ENCODE data around the gene FAM50A. TPM values are rescaled to one million over a fixed set of nuclear protein-coding genes. Genes with fewer than 3 reads are reported as not detected.

The FAM50A gene
- total and polyA plus RNA-seq, 12 donors: 25.5 to 167 (median 38.9) TPM

DNA sequence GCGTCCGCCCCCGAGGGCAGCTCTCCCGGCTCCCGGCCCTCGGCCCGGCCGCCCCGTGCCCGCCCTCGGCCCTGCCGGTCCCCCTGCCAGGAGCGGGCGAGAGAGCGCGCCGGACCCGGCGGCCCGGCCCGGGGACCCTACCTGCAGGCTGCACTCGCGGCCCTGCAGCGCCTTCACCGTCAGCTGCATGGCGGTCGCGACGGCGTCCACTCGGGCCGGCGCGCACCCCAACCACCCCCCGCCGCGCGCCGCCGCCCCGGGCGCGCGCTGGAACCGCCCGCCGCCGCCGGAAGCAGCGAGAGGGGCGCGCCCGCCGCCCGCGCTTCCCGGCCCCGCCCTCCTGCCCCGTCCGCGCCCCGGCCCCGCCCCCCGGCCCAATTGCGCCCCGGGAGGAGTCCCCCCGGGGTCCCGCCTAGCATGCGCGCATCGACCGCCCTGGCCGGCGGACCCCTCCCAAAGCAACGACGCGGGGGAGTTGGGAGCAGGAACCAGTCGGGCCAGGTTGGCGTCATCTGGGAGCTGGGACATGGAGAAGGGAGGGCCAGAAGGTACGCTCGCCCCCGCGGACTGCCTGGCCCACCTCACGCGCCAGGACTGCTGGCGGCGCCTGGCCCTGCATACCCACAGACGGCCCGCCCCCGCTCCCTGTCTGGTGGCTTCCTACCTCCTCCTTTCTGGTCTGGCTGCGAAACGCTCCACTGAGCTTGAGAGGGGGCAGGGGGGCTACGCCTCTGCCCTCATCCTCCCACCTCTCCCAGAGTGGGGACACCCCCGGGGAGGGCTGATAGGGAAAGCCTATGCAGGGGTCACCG, 42.7 kb downstream of the FAM50A start, which contains the start of gene UBL4A:
Gene UBL4A (minus strand): TSS at position 220 of the 812 bp plus-strand sequence. CDS start 31 bp downstream, at position 189.
- intact Hi-C loops (cut with DNase I): no loop called here

DNA sequence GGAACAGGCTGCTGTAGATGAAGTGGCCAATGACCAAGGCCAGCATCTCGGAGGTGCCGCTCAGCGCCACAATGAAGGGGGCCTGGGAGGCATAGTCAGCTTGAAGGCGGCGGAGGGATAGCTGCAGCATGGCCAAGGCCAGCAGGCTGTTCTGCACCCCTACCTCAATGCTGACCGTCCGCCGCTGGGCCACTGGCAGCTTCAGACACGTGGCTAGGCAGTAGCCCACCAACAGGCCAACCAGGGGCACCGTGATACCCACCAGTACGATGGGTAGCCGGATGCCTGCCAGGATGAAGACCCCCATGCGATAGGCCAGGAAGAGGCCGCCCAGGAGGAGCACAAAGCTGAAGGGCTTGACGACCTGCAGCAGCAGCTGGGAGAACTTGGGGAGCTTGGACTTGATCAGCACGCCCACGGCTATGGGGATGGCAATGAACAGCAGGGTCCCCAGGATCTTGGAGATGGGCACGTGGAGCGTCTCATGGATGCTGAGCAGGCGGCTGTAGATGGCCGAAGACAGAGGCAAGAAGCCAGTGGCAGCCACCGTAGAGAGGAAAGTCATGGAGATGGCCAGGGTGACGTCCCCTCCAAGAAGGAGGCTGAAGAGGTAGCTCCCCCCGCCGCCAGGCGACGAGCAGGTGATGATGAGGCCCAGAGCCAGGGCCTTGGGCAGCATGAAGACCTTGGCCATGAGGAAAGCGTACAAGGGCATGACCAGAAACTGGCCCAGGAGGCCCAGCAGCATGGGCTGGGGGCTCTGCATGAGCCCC, 43.8 kb downstream of the FAM50A start:
- peak overlapping the region in 2 of 10 donors; percentile 48 to 68 for H3K4me3 ChIP-seq
- peak overlapping the region in 6 of 10 donors; percentile 78 to 93 (median 83) for H3K27ac ChIP-seq
- peaks cover 0 to 25% (median 0%) of the 10 kb centered on the region in 9 donors for H3K36me3 ChIP-seq
- no peaks in the 10 kb centered on the region for H3K27me3 ChIP-seq
- H3K9me3 ChIP-seq: peaks cover 0 to 5% (median 0%) of the 10 kb centered on the region in 11 donors
- intact Hi-C loops (cut with DNase I): no loop called here
- TF ChIP-seq, protein P1, sequence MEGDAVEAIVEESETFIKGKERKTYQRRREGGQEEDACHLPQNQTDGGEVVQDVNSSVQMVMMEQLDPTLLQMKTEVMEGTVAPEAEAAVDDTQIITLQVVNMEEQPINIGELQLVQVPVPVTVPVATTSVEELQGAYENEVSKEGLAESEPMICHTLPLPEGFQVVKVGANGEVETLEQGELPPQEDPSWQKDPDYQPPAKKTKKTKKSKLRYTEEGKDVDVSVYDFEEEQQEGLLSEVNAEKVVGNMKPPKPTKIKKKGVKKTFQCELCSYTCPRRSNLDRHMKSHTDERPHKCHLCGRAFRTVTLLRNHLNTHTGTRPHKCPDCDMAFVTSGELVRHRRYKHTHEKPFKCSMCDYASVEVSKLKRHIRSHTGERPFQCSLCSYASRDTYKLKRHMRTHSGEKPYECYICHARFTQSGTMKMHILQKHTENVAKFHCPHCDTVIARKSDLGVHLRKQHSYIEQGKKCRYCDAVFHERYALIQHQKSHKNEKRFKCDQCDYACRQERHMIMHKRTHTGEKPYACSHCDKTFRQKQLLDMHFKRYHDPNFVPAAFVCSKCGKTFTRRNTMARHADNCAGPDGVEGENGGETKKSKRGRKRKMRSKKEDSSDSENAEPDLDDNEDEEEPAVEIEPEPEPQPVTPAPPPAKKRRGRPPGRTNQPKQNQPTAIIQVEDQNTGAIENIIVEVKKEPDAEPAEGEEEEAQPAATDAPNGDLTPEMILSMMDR (IDR thresholded peaks at IDR 0.05): no peak
- H3K4me1 ChIP-seq: peaks cover 0 to 39% (median 27%) of the 10 kb centered on the region in 9 donors
- ATAC-seq (no peak), DNase-seq (no peak)
- WGBS, 2 donors: 93 to 94% methylated on average over 25 to 28 of the region's 28 CpGs

More for the DNA sequence above, 42.7 kb downstream of the FAM50A start, which contains the start of gene UBL4A:
- Histone ChIP-seq H3K4me1 (peaks cover 0 to 39% (median 27%) of the 10 kb centered on the region in 9 donors), H3K36me3 (peaks cover 0 to 25% (median 0%) of the 10 kb centered on the region in 9 donors), H3K4me3 (peak within 1 kb of the TSS; percentile 53 to 85 (median 67)), H3K9me3 (peaks cover 0 to 5% (median 0%) of the 10 kb centered on the region in 11 donors), H3K27me3 (no peaks in the 10 kb centered on the region), H3K27ac (peak within 1 kb of the TSS; percentile 81 to 95 (median 89))
- WGBS, 2 donors: 0% methylated on average over 11 to 59 of the region's 95 CpGs
- TF ChIP-seq, protein P1 (IDR thresholded peaks at IDR 0.05): no peak
- ATAC-seq (peak; percentile 29 to 62 (median 46)), DNase-seq (peak; percentile 47 to 65)

DNA sequence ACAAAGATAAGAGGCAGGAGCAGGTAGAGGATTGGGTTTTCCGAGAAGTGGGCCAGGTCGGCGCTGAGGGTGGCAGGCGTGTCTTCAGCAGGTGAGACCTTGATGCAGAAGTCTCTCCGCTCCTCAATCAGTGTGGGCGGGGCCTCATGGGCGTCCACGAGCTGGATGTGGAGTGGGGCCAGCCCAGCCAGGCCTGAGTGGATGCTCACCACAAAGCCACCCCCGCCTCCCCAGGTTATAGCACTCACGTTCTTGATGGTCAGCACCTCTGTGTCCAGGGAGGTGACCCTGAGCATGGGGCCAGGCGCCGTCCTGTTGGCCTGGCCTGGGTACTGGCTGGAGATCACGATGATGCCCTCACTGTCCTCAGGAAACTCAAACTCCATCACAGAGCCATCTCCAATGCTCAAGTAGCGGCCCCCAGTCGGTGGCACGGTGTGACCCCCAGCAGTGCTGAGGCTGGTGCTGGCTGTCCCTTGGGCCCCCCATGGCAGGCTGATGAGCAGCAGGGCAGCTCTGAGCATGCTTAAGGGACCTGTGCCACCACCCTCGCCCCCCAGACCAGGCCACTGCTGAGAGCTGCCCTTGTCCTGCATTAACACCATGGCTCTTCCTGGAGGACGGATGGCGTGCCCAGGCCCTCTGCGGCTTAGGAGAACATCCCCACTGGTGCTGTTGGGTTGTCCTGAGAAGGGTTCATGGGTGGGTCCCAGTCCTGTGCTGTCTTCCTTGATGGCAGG, 44.6 kb downstream of the FAM50A start:
- Histone ChIP-seq H3K4me1 (peaks cover 0 to 39% (median 27%) of the 10 kb centered on the region in 9 donors), H3K36me3 (peaks cover 0 to 25% (median 0%) of the 10 kb centered on the region in 9 donors), H3K27ac (no peak overlapping the region), H3K4me3 (no peak overlapping the region), H3K27me3 (no peaks in the 10 kb centered on the region), H3K9me3 (peaks cover 0 to 5% (median 0%) of the 10 kb centered on the region in 11 donors)
- TF ChIP-seq, protein P1 (IDR thresholded peaks at IDR 0.05): no peak
- ATAC-seq (no peak), DNase-seq (no peak)
- 88 to 94% methylated on average over 12 to 20 of the region's 20 CpGs for WGBS, 2 donors
- intact Hi-C loops (cut with DNase I): no loop called here

Measured in heart right ventricle (tissue), 16 donors.